CD4-positive, alpha-beta T cell treated with Interleukin-4 for 4 hours (primary cell): Measurements from ENCODE around the gene RHBDD1.

Source experiments
- DNase-seq: peaks from one replicate; pipeline ENCODE4 v3.0.0-alpha.2; 2020

The RHBDD1 gene

DNA sequence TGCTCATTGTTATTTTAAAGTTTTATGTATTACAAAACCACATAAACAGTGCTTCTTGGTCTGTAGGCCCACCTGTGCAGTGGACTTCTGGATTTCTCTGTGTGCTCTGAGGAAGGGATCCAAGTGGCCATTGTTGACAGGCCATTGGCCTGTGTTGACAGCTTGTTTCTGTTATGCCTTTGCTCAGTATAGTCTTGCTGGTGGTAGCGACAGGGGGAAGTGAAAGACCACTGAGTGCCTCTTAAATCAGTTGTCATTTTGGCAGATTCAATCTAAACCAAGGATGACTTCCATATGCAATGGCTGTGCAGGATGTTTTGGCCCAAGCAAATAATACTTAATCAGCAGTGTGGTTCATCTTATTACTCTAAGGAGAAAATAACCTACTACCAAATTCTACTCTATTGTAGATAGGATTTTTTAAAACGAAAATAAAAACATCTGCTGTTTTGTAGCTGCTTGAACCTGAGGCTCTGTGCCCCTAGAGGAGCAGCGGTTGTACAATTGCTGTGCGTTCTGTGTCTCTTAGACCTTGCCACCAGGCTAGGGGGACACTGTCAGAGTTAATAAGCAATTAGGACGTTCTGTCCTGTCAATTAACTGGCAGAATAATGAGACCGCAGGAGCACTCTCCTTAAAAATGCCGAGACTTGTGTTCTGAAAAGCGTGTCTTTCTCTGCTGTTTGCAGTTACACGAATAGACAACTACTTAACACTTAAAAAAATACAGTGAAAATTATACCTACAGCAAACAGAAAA, 108.2 kb downstream of the RHBDD1 start:
- no peak for DNase-seq

- DNase-seq, result no peak
Measured at GRCh38 chr2:226953206-226953605, 117.4 kb downstream of the RHBDD1 start.

DNA sequence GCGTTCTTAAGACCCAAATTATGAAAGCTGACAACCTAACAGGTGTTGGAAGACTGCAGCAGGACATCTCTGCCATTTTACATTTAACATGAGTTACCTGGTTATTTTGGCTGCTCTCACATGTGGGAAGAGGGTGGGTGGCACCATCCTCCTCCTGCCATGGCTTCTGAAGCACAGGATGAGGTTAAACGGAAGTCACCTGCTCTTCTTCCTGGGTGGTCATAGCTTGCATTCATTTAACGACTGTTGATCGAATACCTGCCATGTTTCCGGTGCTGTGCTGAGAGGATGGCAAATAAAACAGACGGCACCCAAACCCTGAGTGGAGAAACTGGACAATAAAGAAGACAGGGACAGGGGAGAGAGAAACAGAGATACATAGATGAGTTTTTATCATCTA, 118.0 kb downstream of the RHBDD1 start:
- no peak for DNase-seq

DNA sequence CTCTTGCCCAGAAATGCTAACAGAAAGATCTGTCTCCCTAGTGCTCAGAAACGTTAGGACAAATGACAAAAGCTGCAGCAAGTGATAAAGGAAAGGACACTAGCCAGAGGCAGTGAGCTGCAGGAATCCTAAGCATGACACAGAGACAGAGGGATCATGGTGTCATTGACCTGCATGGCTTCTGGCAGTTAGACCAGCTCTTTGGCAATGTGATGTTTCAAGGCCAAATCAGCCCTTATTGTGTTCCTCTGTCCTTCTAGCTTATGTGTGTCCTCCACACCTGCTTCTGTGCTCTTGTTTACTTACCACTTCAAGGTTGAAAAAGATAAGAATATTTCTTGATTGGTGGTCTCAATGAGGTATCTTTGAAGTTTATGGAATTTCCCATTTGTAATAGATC, 120.8 kb downstream of the RHBDD1 start:
- DNase-seq, result no peak

GRCh38 chr2:226959418-226959817, 123.6 kb downstream of the RHBDD1 start:
- DNase-seq, result no peak

- DNase-seq, result no peak
Measured at GRCh38 chr2:226962176-226962773, 126.4 kb downstream of the RHBDD1 start.

GRCh38 chr2:226963528-226963927, 127.7 kb downstream of the RHBDD1 start:
- no peak for DNase-seq

DNA sequence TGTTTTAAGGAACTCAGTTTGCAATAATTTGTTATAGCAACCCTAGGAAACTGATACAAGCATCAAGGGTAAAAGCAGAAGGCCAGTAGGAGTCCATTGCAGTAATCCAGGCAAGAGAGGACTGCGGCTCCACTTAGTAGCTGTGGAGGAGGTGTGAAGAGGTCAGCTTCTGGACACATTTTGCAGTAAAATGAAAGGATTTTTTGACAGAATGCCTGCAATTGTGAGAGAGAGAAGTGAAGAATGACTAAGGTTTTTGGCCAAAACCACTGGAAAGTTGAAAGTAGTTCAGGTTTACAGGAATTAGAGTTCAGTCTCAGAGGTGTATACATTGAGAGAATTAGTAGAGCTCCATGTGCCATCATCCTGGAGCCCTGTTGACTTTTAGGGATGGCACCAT, 129.5 kb downstream of the RHBDD1 start:
- no peak for DNase-seq

- DNase-seq, result no peak
Measured at GRCh38 chr2:226969417-226970080, 133.7 kb downstream of the RHBDD1 start.

DNA sequence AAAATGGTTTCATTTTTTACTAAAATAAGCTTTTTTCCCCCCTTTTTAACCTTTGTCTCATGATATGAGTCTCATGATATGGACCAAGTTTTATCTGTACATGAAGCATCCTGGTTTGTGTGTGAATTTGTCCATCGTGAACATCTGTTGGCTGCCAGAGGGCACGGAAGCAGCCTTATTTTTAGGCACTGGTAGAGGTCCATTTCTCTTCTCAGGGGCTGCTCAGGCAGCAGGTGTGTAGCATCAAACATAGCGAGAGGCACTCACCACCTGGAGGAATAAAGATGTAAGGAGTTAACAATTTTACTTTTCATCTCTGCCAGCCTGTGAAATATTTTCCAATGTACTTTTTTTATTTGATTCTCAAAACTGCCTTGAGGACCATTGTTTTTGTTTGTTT, 134.5 kb downstream of the RHBDD1 start:
- no peak for DNase-seq

DNA sequence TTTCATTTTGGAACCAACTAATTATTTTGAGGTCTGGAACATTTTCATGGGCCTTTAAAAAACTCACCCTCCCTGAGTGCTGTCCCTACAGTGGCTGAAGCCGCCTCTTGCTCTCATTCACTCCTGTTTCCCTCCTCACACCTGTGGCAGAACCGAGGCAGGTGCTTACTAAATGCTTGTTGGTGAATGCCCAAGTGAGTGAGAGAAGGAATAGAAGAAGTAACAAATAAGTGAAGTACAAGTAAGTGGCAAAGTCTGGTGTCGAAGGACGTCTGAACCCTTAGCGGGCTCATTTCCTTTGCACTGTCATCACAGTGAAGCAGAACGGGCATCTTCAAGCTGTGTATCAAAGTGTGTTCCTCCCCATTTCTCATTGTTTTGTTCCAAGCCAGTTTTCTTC, 135.2 kb downstream of the RHBDD1 start:
- DNase-seq, result no peak

GRCh38 chr2:226971770-226972169, 135.9 kb downstream of the RHBDD1 start:
- DNase-seq, result no peak

GRCh38 chr2:226973816-226974215, 138.0 kb downstream of the RHBDD1 start:
- DNase-seq, result no peak

DNA sequence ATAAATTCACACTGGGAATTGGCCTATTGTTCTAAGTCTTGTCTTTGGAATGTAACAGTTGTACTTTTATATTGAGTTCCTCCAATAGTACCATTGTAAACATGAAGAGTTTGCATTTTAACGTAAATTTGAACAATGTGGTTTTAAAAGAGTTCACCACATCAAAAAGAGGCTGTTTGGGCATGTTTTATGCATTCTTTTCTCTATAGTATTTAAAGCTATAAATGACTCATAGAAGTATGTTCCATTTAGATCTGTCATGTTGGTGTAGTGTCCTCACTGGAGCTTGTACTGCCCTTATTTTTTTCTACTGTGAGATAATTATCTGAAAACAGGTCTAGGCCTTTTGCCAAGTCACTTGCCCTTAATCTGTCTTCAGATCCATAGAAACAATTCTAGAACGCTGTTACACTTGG, 141.9 kb downstream of the RHBDD1 start:
- DNase-seq, result no peak

DNA sequence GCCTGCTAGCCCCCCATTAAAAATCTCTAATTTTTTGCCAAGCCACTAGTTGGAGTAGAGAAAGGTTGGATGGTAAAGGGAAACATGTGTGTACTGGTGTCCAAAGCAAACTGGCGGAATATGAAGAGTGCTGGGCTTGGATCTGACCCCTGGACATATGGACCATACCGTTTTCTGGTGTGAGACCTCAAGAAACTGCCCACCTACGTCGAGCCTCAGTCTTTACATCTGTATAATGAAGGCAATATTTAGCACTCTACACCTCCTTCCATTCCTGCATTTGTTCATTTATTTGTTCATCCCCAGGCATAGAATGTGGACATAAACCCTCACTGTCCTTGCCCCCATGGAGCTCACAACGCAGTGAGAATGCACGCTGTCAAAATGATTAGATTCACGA, 142.4 kb downstream of the RHBDD1 start:
- DNase-seq, result no peak

GRCh38 chr2:226979004-226979403, 143.2 kb downstream of the RHBDD1 start:
- no peak for DNase-seq

DNA sequence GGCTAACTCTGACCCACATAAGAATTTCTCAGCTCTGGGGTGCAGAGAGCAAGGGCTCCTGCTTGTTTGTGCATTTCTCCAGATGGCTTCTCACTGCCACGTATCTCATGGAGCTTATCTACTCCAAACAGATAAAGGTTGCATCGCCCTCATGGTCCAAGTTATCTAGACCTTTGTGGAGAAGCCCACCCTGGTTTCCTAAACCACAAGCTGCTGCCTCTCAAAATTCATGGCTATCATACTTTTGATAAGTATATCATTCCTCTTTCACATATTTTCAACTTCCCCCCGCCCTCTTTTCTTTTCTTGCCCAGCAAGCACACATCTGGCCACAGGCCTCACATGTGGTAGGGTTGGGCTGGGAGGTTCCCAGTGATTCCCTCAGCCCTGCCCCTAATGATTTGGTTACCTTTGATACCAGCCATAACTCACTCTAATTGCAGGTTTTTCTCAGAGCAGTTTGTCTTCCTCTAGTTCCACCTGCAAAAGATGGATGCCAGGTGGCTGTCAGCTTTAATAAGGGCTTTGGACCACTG, 146.0 kb downstream of the RHBDD1 start:
- no peak for DNase-seq

GRCh38 chr2:226983895-226984749, 148.3 kb downstream of the RHBDD1 start:
- no peak for DNase-seq

GRCh38 chr2:226984750-226985582, 149.1 kb downstream of the RHBDD1 start:
- peak; percentile 15 for DNase-seq

DNA sequence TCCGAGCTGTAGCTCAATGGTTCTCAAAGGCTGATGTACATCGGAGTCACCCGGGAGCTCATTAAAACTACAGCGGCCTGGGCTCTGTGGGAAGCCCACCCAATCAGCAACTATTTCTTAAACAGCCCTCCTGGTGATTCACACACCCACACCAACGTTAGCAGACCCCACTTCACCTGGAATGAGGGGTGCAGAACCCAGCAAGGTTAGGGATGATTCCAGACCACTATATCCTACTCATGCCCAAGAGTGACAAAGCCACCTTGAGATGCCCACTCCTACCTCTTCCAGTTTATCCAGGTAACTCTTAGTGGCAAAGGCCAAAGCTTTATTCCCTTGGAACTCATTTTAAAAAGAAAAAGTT, 149.7 kb downstream of the RHBDD1 start:
- no peak for DNase-seq

DNA sequence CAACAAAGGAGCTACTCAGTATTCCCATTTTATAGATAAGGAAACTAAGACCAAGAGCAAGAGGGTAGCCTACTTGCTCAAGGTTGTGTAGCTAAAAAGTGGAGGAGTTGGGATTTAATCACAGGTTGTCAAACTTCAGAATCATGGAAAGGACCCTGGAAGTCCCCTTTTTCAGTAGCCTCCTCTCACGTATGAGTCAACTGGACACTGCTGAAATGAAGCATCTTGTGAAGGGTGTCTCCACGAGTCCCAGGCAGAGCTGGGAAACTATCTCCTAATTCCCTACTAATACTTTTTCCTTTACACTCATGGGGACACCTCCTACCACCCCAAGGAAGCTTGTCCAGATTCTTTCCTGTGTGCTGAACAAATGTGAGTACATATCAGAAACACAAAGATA, 155.8 kb downstream of the RHBDD1 start:
- no peak for DNase-seq

DNA sequence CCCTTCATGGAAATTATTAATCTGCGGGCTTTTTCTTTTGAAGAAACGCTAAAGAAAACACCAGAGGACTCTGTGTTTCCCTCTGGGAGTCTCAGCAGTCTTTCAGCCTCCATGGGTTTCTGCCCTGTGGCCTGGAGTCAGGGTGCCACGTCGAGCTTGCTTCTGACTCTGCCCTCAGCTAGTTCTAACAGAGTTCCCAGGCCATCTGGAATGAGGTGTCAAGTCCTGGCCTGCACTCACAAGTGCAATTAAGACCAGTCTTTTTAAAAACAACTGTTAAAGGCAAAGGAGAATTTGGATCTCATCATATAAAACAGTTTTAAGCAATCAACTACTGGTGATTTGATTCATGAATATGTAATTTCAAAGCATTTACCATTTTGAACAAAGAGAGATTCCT, 157.3 kb downstream of the RHBDD1 start:
- no peak for DNase-seq
